SK-N-SH (cell line): ENCODE data around the gene SLC7A6OS. TPM values are rescaled to one million over a fixed set of nuclear protein-coding genes. Genes with fewer than 3 reads are reported as not detected.

Source experiments
- CTCF ChIA-PET: fragments of 300-600, 350-600 bp; formaldehyde crosslinking; extraction: SDS; loops from one replicate; lab custom pipeline; 2021; lab: Yijun Ruan, JAX
- POLR2A ChIA-PET: fragments of 350-600 bp; sonication (Branson Sonifier 250); formaldehyde crosslinking; extraction: SDS; loops from one replicate; lab custom pipeline; 2020; ENCODE audit warnings: antibody characterized with exemption, inconsistent platforms; lab: Yijun Ruan, JAX
- DNase-seq: peaks from one replicate; pipeline ENCODE4 v3.0.0; 2012
- H2AFZ ChIP-seq: fragments of 200-600 bp; sonication (generic); 2 replicates; pipeline ENCODE4 v1.8.1; 2016; ENCODE audit warnings: antibody characterized with exemption, mild to moderate bottlenecking, low read depth
- H3F3A ChIP-seq: fragments of 200-600 bp; sonication (generic); replicated peaks from 2 replicates; pipeline ENCODE3; 2016; ENCODE audit warnings: antibody characterized with exemption, mild to moderate bottlenecking; ENCODE audit not compliant: insufficient read depth
- H3K27ac ChIP-seq, 2 experiments: fragments of 200-500 bp in 1 of 2; fragments of 200-600 bp in 1 of 2; sonication (Bioruptor generic) in 1 of 2; sonication (generic), shearing (Covaris generic) in 1 of 2; 2 replicates each; pipeline versions ENCODE4 v1.5.1 to v1.6.1; 2014 to 2016; ENCODE audit warnings: low read depth in 2 of 2, inconsistent platforms in 1 of 2, low read length in 1 of 2, mild to moderate bottlenecking in 1 of 2, mixed read lengths in 1 of 2
- H3K27me3 ChIP-seq: fragments of 200-600 bp; sonication (generic), shearing (Covaris generic); 2 replicates; pipeline ENCODE4 v1.6.1; 2016; ENCODE audit warnings: mixed run types; ENCODE audit not compliant: insufficient read depth
- H3K36me3 ChIP-seq, 2 experiments: fragments of 200-500 bp in 1 of 2; fragments of 200-600 bp in 1 of 2; sonication (Bioruptor generic) in 1 of 2; sonication (generic) in 1 of 2; replicated peaks in 1 of 2; 2 replicates each; pipeline versions ENCODE3 to v1.5.1; 2014 to 2016; ENCODE audit warnings: low read length in 1 of 2, mild to moderate bottlenecking in 1 of 2; ENCODE audit not compliant: insufficient read depth in 2 of 2, control insufficient read depth in 1 of 2
- H3K4me1 ChIP-seq, 2 experiments: fragments of 200-500 bp in 1 of 2; fragments of 200-600 bp in 1 of 2; sonication (Bioruptor generic) in 1 of 2; sonication (generic), shearing (Covaris generic) in 1 of 2; 2 replicates each; pipeline versions ENCODE4 v1.5.1 to v1.6.1; 2014 to 2016; ENCODE audit warnings: low read depth in 1 of 2, low read length in 1 of 2, mixed run types in 1 of 2; ENCODE audit not compliant: insufficient read depth in 2 of 2, control insufficient read depth in 1 of 2
- H3K4me2 ChIP-seq: fragments of 200-600 bp; sonication (generic), shearing (Covaris generic); 2 replicates; pipeline ENCODE4 v1.6.1; 2017; ENCODE audit warnings: mixed run types
- H3K4me3 ChIP-seq, 2 experiments: fragments of 200-500 bp in 1 of 2; fragments of 200-600 bp in 1 of 2; sonication (Bioruptor generic) in 1 of 2; sonication (generic), shearing (Covaris generic) in 1 of 2; 2 replicates each; pipeline versions ENCODE4 v1.5.1 to v1.8.1; 2014 to 2016; ENCODE audit warnings: low read depth in 2 of 2, inconsistent platforms in 1 of 2, low read length in 1 of 2, mild to moderate bottlenecking in 1 of 2, mixed read lengths in 1 of 2, moderate library complexity in 1 of 2
- H3K79me2 ChIP-seq: fragments of 200-600 bp; sonication (generic); 2 replicates; pipeline ENCODE4 v1.8.1; 2017; ENCODE audit warnings: mild to moderate bottlenecking; ENCODE audit not compliant: insufficient read depth
- H3K9ac ChIP-seq: fragments of 200-600 bp; sonication (generic); 2 replicates; pipeline ENCODE4 v1.6.1; 2017; ENCODE audit warnings: mixed run types
- H3K9me2 ChIP-seq: fragments of 200-600 bp; sonication (generic); 2 replicates; pipeline ENCODE4 v1.6.1; 2017; ENCODE audit warnings: mixed run types
- H3K9me3 ChIP-seq: fragments of 200-600 bp; sonication (generic); 2 replicates; pipeline ENCODE4 v1.6.1; 2017; ENCODE audit warnings: mixed run types, mild to moderate bottlenecking, moderate library complexity
- H4K20me1 ChIP-seq: fragments of 200-600 bp; sonication (generic); 2 replicates; pipeline ENCODE4 v1.6.1; 2017; ENCODE audit warnings: mild to moderate bottlenecking, mixed run types; ENCODE audit not compliant: insufficient read depth
- JUND ChIP-seq: IDR thresholded peaks from 2 replicates; pipeline ENCODE4 v1.4.0; 2012
- MXI1 ChIP-seq: IDR thresholded peaks from 2 replicates; pipeline ENCODE4 v1.6.1; 2012; ENCODE audit warnings: mild to moderate bottlenecking, low read depth, low read length, improper control_type of control experiment
- NFIC ChIP-seq: IDR thresholded peaks from 2 replicates; pipeline ENCODE4 v1.4.0; 2012; ENCODE audit warnings: borderline replicate concordance
- PBX3 ChIP-seq: IDR thresholded peaks from 2 replicates; pipeline ENCODE4; 2012
- REST ChIP-seq: IDR thresholded peaks from 2 replicates; pipeline ENCODE4 v1.6.1; 2012; ENCODE audit warnings: mild to moderate bottlenecking, low read depth, low read length, moderate library complexity
- ZBTB33 ChIP-seq: IDR thresholded peaks from 2 replicates; pipeline ENCODE4 v1.4.0; 2012; ENCODE audit warnings: low read depth, borderline replicate concordance
- WGBS: methylation state at CpG from one replicate; pipeline ENCODE4 v1.1.6; 2017; ENCODE audit warnings: low lambda C conversion rate; 5-methylcytosine and 5-hydroxymethylcytosine counted together
- polyA plus RNA-seq, 3 experiments: library from polyadenylated mRNA; depleted of rRNA; stranded (reverse); fragments of >200 nt; gene quantifications; 2 replicates each; pipeline ENCODE4 v1.2.3, GENCODE V29; 2012

The SLC7A6OS gene
- polyA plus RNA-seq, 1 of the 3 experiments (the other 2 are of a cell fraction), result 6.6 TPM

GRCh38 chr16:68299571-68300453, 10.9 kb downstream of the SLC7A6OS start:
- Histone ChIP-seq H3K4me1 (peaks cover 3 to 15% of the 10 kb centered on the region in 2 experiments; a peak in 3 of 4 replicates), H3K9me3 (no peaks in the 10 kb centered on the region), H3K4me3 (no peak overlapping the region), H3K36me3 (peaks cover 53 to 82% of the 10 kb centered on the region in 2 experiments)
- POLR2A ChIA-PET, result no interaction called here
- TF ChIP-seq ZBTB33 (no peak), MXI1 (peak; percentile 23; the same call in 1 of the 2 replicates)
- TF ChIP-seq, all 33 proteins: peak for 1
- H3K27me3 ChIP-seq, result no peaks in the 10 kb centered on the region
- no peak overlapping the region for H2AFZ ChIP-seq
- H3F3A ChIP-seq, result peaks cover 15% of the 10 kb centered on the region
- CTCF ChIA-PET, result interaction anchor here (0.8 to 1.7 kb wide), 6 partner anchors 11 to 484 kb away, joined by 3 to 6 read pairs (median 4); partner anchors contain the start of genes PRMT7, SLC7A6 and SLC7A6OS
- no peak overlapping the region for H3K4me2 ChIP-seq
- H3K9me2 ChIP-seq, result no peaks in the 10 kb centered on the region
- no peak overlapping the region; the same call in 1 of the 2 replicates for H3K9ac ChIP-seq
- H3K79me2 ChIP-seq, result peaks cover 2% of the 10 kb centered on the region; the same call in 1 of the 2 replicates
- peak overlapping the region in 1 of 2 experiments; percentile 57; a peak in 3 of 4 replicates for H3K27ac ChIP-seq
- 0 out of 2 replicates have a peak, but pooled peaks cover 6% of the 10 kb centered on the region for H4K20me1 ChIP-seq
- DNase-seq, result no peak
- WGBS, result 78% methylated on average over 11 of the region's 11 CpGs

GRCh38 chr16:68298907-68299561, 11.7 kb downstream of the SLC7A6OS start:
- Histone ChIP-seq H3K9ac (no peak overlapping the region; the same call in 1 of the 2 replicates), H2AFZ (no peak overlapping the region), H3K4me3 (no peak overlapping the region), H3K9me3 (no peaks in the 10 kb centered on the region), H3K27me3 (no peaks in the 10 kb centered on the region), H3K9me2 (no peaks in the 10 kb centered on the region), H3K79me2 (no peaks in the 10 kb centered on the region), H3K4me2 (no peak overlapping the region), H3F3A (peaks cover 15% of the 10 kb centered on the region), H3K36me3 (peaks cover 54 to 83% of the 10 kb centered on the region in 2 experiments), H3K4me1 (peaks cover 3 to 15% of the 10 kb centered on the region in 2 experiments; a peak in 3 of 4 replicates), H4K20me1 (0 out of 2 replicates have a peak, but pooled peaks cover 6% of the 10 kb centered on the region), H3K27ac (peak overlapping the region in 1 of 2 experiments; percentile 57; a peak in 3 of 4 replicates)
- WGBS, result 53% methylated on average over 5 of the region's 5 CpGs
- CTCF ChIA-PET, result interaction anchor here (1.2 kb wide), 1 partner anchor 37 kb away, joined by 5 read pairs; no protein-coding TSS in a partner anchor
- POLR2A ChIA-PET, result no interaction called here
- TF ChIP-seq NFIC, result peak; percentile 52; the same call in 1 of the 2 replicates
- no peak for TF ChIP-seq REST
- 0 out of 2 replicates have a peak, but pooled peaks have one; percentile 3 for TF ChIP-seq PBX3
- 0 out of 2 replicates have a peak, but pooled peaks have one; percentile 4 for TF ChIP-seq JUND
- no peak for DNase-seq
